HG02642 (cell line): Measurements from ENCODE around the gene COX6B2.

ENCODE experiments used
- ATAC-seq: cut with Tn5 transposase; IDR thresholded peaks from one replicate; pipeline ENCODE4 v1.9.1; 2021; ENCODE audit warnings: mild to moderate bottlenecking; ENCODE audit not compliant: unreplicated experiment, poor library complexity

Gene COX6B2

GRCh38 chr19:55383279-55384130, 29.0 kb upstream of the COX6B2 start:
- ATAC-seq, result no peak

- ATAC-seq, result no peak
Measured at GRCh38 chr19:55382522-55383054, 28.1 kb upstream of the COX6B2 start.

GRCh38 chr19:55382013-55382412, 27.5 kb upstream of the COX6B2 start:
- ATAC-seq, result no peak

- ATAC-seq, result no peak
Measured at GRCh38 chr19:55379174-55379573, 24.7 kb upstream of the COX6B2 start.

- ATAC-seq, result no peak
Measured at GRCh38 chr19:55377356-55378131, 23.0 kb upstream of the COX6B2 start.

GRCh38 chr19:55376241-55376933, 21.9 kb upstream of the COX6B2 start, which contains the start of gene TMEM190:
Gene TMEM190, plus strand, starts transcription at chr19:55376826. Its CDS starts 28 bp downstream, at chr19:55376854.
- ATAC-seq, result no peak

- ATAC-seq, result no peak
Measured at GRCh38 chr19:55373993-55374757, 19.7 kb upstream of the COX6B2 start.

- no peak for ATAC-seq
Measured at GRCh38 chr19:55373306-55373992, 18.9 kb upstream of the COX6B2 start.

GRCh38 chr19:55372316-55373081, 18.0 kb upstream of the COX6B2 start:
- ATAC-seq, result no peak

GRCh38 chr19:55370305-55370988, 15.9 kb upstream of the COX6B2 start, which contains the start of gene IL11:
Gene IL11, minus strand, starts transcription at chr19:55370463. Its CDS starts 153 bp downstream, at chr19:55370310.
- no peak for ATAC-seq

GRCh38 chr19:55369653-55370304, 15.3 kb upstream of the COX6B2 start:
- ATAC-seq, result no peak

- no peak for ATAC-seq
Measured at GRCh38 chr19:55368701-55369563, 14.4 kb upstream of the COX6B2 start.

GRCh38 chr19:55368106-55368505, 13.6 kb upstream of the COX6B2 start:
- ATAC-seq, result no peak

GRCh38 chr19:55366790-55367189, 12.3 kb upstream of the COX6B2 start:
- ATAC-seq, result no peak

- no peak for ATAC-seq
Measured at GRCh38 chr19:55365964-55366363, 11.4 kb upstream of the COX6B2 start.

GRCh38 chr19:55365245-55365644, 10.7 kb upstream of the COX6B2 start:
- ATAC-seq, result no peak
